RWPE1 (cell line): ENCODE results near the gene APBB1.

Source experiments
- CTCF ChIA-PET: fragments of 350-600 bp; sonication (Branson Sonifier 250); formaldehyde crosslinking; extraction: SDS; loops from one replicate; lab custom pipeline; 2021; lab: Yijun Ruan, JAX
- POLR2A ChIA-PET: fragments of 400-600 bp; formaldehyde crosslinking; extraction: SDS; loops from one replicate; lab custom pipeline; 2020; ENCODE audit warnings: antibody characterized with exemption; ENCODE audit not compliant: low non-redundant PET; lab: Yijun Ruan, JAX
- DNase-seq: peaks from one replicate; pipeline ENCODE4 v3.0.0; 2012; ENCODE audit warnings: low spot score
- H3K27ac ChIP-seq: fragments of 450-650 bp; 2 replicates; pipeline ENCODE4 v1.5.1; 2017
- CTCF ChIP-seq: fragments of 450-650 bp; conservative IDR thresholded peaks from 2 replicates; pipeline ENCODE4 v1.5.1; 2017; ENCODE audit warnings: low read depth, mild to moderate bottlenecking

The APBB1 gene

GRCh38 chr11:6419009-6419631, at the start of gene APBB1:
APBB1 (minus strand) TSS chr11:6419094; CDS start chr11:6411347, 7,747 bp downstream.
- peak; percentile 57 for DNase-seq
- POLR2A ChIA-PET: no interaction called here
- no peak for TF ChIP-seq CTCF
- CTCF ChIA-PET: interaction anchor here (0.8 to 1.5 kb wide), 3 partner anchors 24 to 87 kb away, joined by 3 to 4 read pairs (median 3); no protein-coding TSS in a partner anchor
- peak within 1 kb of the TSS; percentile 56 for H3K27ac ChIP-seq

DNA sequence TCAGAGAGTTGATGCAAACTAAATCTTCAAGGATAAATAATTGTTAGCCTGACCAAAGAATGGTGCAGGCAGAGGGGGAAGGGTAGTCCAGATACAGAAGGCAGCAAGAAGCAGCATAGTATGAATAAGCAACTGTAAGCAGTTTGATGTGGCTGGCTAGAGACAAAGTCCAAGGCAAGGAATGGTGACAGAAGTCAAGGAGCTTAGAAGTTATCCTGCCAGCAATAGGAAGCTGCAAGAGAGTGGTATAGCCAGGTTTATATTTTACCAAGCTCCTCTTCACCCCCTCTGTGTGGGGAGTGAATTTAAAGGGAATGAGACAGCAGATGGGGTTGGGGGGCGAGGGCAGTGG, 40.2 kb upstream of the APBB1 start:
- no peak for TF ChIP-seq CTCF
- no peak for DNase-seq
- ChIA-PET CTCF (interaction anchor here (0.6 kb wide), 1 partner anchor 49 kb away, joined by 3 read pairs; no protein-coding TSS in a partner anchor), POLR2A (no interaction called here)
- H3K27ac ChIP-seq: no peak overlapping the region

GRCh38 chr11:6458352-6459098, 39.6 kb upstream of the APBB1 start:
- CTCF ChIA-PET: interaction anchor here (0.6 kb wide), 1 partner anchor 49 kb away, joined by 3 read pairs; no protein-coding TSS in a partner anchor
- TF ChIP-seq CTCF: no peak
- no peak overlapping the region for H3K27ac ChIP-seq
- DNase-seq: no peak
- POLR2A ChIA-PET: no interaction called here

DNA sequence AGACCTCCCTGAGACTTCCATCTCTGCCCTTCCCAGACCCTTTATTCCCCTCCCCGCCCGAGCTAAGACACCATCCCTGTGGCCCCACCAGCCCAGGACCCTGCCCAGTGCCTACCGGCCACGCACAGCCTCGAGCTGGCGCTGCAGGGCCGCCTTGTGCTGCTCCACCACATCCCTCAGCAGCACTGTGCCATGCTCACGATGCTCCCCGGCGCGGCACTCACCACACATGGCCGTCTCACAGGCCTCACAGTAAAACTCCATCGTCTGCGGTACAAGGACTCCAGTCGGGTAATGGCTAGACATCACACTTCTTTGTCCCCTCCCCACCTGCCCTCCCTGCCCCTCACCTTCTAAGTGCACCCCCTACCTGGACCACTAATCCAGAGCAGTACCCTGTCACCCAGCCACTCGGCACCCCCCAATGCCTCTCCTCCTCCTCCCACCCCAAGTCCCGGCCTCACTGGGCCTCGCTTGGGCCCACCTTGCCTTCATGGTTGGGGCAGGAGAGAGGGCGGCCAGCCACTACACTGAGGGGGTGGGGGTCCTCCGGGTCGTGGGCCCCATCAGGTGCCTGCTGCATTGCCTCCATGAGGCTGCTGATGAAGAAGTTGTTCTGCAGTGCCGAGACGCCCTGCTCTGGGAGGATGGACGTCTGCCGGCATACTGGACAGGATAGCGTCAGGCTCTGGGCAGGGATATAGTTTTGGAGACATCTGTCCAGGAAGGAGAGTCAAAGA, 38.9 kb upstream of the APBB1 start:
- no peak overlapping the region for H3K27ac ChIP-seq
- TF ChIP-seq CTCF: no peak
- POLR2A ChIA-PET: no interaction called here
- CTCF ChIA-PET: interaction anchor here (0.6 kb wide), 2 partner anchors 14 to 32 kb away, joined by 3 to 4 read pairs; no protein-coding TSS in a partner anchor
- DNase-seq: no peak

DNA sequence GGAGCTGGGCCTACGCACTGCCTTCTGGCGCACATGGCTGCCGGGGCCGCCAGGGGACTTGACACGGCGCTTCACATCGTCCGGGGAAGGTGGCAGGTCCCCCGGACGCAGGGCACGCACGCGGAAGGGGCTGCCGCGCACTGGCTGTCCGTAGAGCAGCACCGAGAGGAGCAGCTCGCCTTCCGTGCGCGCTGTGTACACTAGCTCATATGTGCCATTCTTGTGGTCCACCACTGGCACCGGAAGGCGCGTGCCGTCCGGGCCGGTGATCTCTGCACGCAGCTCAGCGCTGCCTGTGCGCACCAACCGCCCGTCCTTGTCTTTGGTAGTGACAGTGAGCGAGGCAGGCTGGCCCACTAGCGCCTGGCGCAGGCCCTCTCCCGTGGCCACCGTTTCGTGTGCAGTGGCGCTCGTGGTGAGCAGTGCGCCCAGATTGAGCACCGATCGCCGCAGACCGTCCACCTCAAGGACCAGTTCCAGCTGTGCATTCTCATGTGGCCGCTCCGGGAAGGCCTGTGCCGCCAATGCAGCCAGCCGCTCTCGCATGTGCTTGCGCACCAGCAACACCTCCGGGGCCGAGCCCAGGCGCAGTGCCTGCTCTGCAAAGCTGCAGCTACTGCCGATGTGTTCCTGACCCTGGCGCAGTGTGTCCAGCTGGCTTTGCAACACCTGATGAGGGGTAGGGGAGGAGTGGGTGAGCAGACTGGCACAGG, 37.6 kb upstream of the APBB1 start:
- no peak for DNase-seq
- no peak for TF ChIP-seq CTCF
- ChIA-PET CTCF (interaction anchor here (0.6 to 1.2 kb wide), 2 partner anchors 77 to 95 kb away, joined by 3 to 4 read pairs; no protein-coding TSS in a partner anchor), POLR2A (no interaction called here)
- no peak overlapping the region for H3K27ac ChIP-seq
